Stimulated activated CD4-positive, alpha-beta T cell treated with anti-CD3 and anti-CD28 coated beads, Interleukin-2, amount 100 ng/mL, for 24 hours (primary cell): ENCODE measurements around the gene DAW1.
"Not testable (repeated sequence)": the region's sequence is repeated elsewhere in the genome, so short reads cannot be mapped to it uniquely, and the experiment has no call there.

Source experiments
- DNase-seq, 2 donors: peaks; one replicate each; pipeline ENCODE4 v3.0.0-alpha.2; 2020

DAW1 gene

GRCh38 chr2:227932001-227932400 is 60.6 kb downstream of the DAW1 start:
- no peak for DNase-seq

DNA sequence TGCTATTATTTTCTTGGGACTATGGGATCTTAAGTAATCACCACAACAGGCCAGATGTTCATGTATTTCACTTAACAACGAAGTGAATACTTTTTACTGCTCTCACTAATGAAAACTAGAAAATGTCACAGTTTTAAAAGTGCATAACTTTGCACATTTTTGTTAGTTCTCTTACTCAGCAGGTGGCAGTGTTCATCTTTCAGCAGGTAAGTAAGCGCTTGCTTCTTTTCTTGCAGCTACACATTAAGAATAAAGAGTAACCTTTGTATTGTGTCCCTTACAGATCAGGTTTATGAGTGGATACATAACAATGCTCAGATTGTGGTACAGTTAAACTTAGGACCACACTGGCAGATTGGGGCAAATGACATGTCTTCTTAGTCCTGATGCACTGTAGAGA is 61.0 kb downstream of the DAW1 start:
- no peak for DNase-seq

GRCh38 chr2:227933884-227934283 is 62.5 kb downstream of the DAW1 start:
- DNase-seq = no peak

DNA sequence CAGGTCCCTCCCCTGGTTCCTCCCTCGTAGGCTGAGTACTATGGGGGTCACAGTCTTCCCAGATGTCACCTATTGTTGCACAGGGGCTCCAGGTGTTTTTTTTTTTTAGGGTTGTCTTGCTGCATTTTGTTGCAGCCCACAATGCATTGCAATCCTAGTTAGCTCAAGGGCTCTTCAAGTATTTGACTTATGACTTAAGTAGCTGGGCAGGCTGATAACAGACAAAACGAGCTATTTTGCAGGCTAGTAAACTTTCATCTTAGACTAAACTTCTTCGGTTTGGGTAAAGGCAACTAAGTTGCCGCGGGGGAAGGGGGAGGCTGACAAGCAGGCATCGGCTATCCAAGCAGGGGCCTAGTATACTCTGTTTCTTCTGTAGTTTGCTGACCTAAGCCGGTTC is 64.8 kb downstream of the DAW1 start:
- not testable (repeated sequence) for DNase-seq

DNA sequence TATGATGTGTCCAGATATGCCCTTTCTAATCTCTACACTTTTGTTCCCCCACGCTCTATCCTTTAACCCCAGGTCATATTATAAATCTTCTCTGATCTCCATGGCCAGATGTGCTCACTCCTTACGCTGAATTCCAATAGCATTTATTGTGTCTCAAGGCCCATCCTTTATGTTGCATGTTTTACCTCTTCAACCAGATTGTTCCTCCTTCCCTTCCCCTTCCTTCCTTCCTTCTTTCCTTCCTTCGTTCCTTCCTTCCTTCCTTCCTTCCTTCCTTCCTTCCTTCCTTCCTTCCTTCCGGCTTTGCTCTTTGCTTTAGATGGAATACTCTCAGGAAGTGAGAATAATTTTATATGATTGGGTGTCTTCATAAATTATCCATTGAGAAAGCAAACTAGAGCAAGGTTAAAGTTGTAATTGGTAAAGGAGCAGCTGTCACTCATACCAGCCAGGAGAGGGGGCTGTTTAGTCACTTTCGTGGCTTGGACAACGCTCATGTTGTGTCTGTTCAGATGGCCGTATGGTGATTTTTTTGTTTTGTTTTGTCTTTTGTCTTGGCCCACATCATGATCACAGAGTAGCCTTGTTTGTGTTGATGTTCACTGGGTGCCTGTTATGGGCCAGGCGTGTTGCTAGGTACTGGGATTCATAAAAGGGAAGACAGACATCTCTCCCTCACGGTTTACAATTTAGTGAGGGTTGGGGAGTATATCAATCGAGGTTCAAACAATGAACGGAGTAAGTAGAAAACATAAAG is 68.0 kb downstream of the DAW1 start:
- DNase-seq = no peak

DNA sequence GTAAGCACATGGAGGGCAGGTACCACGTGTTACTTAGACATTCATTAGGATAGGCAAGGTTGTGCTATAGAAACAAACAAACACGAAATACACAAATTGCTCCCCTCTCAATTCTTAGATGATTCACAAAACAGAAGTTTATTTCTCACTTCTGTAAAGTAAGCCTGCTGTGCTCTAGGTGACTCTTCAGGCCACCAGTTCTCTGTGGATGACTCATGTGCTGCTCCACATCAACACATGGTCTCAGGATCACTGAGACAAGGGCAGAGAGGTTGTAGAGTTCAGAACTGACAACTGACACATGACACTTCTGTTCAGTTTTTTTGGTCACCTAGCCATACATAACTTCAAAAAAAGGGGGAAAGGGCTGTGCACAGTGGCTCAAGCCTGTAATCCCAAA is 70.6 kb downstream of the DAW1 start:
- no peak for DNase-seq

DNA sequence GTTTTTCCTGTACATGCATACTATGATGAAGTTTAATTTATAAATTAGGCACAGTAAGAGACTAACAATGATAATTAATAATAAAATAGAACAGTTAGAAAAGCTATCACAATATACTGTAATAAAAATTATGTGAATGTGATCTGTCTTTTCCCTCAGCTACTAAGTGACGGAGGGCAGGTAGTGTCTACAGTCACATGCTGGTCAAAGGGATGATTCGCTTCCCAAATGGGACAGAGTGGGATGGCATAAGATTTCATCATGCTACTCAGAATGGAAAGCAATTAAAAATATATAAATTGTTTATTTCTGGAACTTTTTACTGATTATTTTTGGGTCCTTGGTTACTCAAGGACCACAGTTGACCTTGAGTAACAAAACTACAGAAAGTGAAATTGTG is 71.5 kb downstream of the DAW1 start:
- DNase-seq = no peak

DNA sequence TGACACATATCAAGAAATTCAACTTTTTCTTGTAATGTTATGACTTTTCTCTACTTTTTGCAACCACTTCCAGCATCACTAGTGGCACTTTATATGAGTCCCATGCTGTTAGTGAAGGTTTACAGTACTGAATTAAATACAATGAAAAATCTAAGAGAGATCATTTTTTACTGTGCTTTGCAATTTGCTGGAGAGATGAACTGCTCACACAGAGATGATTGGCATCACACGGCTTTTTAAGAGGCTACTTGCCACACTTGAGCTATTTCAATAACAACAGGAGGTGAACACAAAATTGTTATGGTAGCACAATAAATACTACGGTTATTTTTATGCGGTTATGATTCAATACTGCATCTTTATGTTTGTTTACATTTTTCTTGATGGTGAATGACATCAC is 88.9 kb downstream of the DAW1 start:
- no peak for DNase-seq

DNA sequence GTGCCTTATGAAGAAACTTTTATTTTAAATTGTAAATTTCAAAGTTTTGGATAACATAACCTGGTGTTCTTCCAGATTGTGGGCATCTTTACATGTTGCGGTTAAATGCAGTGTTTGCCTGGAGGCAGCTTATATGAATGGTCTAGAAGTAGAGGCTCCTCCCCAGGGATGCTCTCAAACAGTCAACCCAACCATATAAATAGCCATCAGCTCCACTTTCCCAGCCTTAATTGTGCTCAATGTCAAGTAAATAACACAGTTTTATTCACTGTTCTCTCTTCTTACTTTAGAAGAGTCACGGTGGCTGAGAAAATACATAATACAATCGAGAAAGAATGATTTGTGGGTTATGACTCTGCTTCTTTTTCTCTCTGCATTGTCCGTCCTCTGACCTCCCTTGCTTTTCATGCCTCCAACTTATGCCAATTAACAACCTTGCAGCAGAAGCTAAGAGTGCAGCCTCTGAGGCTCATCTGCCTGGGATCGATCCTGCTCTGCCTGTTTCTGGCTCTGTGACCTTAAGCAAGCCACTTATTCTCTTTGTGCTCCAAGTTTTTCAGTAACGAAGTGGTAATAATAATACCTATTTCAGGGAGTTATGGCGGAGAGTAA is 100.3 kb downstream of the DAW1 start:
- DNase-seq = no peak

- no peak for DNase-seq
Measured at GRCh38 chr2:227973241-227973640, 101.8 kb downstream of the DAW1 start.
